ENCODE data around the gene EFCAB9. TPM values are rescaled to one million over a fixed set of nuclear protein-coding genes. Genes with fewer than 3 reads are reported as not detected.

The EFCAB9 gene
- total RNA-seq, 1 experiment from 2014 or later = not detected

- no peaks in the 10 kb centered on the region for H3K4me1 Mint-ChIP-seq
- H3K27me3 Mint-ChIP-seq (ENCODE audit: low read depth) = no peaks in the 10 kb centered on the region
- DNase-seq (ENCODE audit: low spot score) (no peak), ATAC-seq (no peak)
- POLR2A ChIA-PET = no interaction called here
- CTCF ChIA-PET = interaction anchor here (0.6 to 1.4 kb wide), 3 partner anchors 13 to 296 kb away, joined by 3 to 5 read pairs (median 3); no protein-coding TSS in a partner anchor
- H3K27ac Mint-ChIP-seq = no peak overlapping the region
- H3K36me3 Mint-ChIP-seq = no peaks in the 10 kb centered on the region; the same call in 1 of the 2 replicates
- H3K9me3 Mint-ChIP-seq = no peaks in the 10 kb centered on the region
- H3K4me3 Mint-ChIP-seq = no peak overlapping the region
- TF ChIP-seq CREM (CRISPR knock-in tag; IDR thresholded peaks at IDR 0.05) (no peak), ATF3 (CRISPR knock-in tag; conservative IDR thresholded peaks at IDR 0.05) (no peak), ZNF512 (CRISPR knock-in tag; IDR thresholded peaks at IDR 0.05; ENCODE audit: borderline replicate concordance) (no peak), ZNF121 (CRISPR knock-in tag; IDR thresholded peaks at IDR 0.05) (no peak), MAX (CRISPR knock-in tag; IDR thresholded peaks at IDR 0.05) (no peak), OVOL2 (CRISPR knock-in tag; IDR thresholded peaks at IDR 0.05; ENCODE audit: borderline replicate concordance) (no peak), HMGA2 (CRISPR knock-in tag; IDR thresholded peaks at IDR 0.05) (no peak), ELF4 (CRISPR knock-in tag; IDR thresholded peaks at IDR 0.05; ENCODE audit: low read depth) (no peak), ZNF219 (CRISPR knock-in tag; IDR thresholded peaks at IDR 0.05; ENCODE audit: borderline replicate concordance) (no peak), ZNF396 (CRISPR knock-in tag; IDR thresholded peaks at IDR 0.05; ENCODE audit: borderline replicate concordance) (no peak), JUN (CRISPR knock-in tag; IDR thresholded peaks at IDR 0.05) (no peak), ATF2 (CRISPR knock-in tag; IDR thresholded peaks at IDR 0.05; ENCODE audit: borderline replicate concordance, low read depth) (no peak), USF1 (CRISPR knock-in tag; IDR thresholded peaks at IDR 0.05) (no peak), SMAD4 (CRISPR knock-in tag; IDR thresholded peaks at IDR 0.05) (no peak), SMAD3 (CRISPR knock-in tag; IDR thresholded peaks at IDR 0.05; ENCODE audit: borderline replicate concordance) (no peak), NR3C1 (CRISPR knock-in tag; conservative IDR thresholded peaks at IDR 0.05; ENCODE audit: low read depth) (no peak), ATF6 (CRISPR knock-in tag; IDR thresholded peaks at IDR 0.05) (no peak), FOXP4 (CRISPR knock-in tag; IDR thresholded peaks at IDR 0.05) (no peak)
Observed at GRCh38 chr5:172165465-172165864, 28.5 kb upstream of the EFCAB9 start.

Data from WTC11 (cell line).